Right cardiac atrium (tissue), 5 donors: ENCODE results near the gene FREY1. TPM values are rescaled to one million over a fixed set of nuclear protein-coding genes. Genes with fewer than 3 reads are reported as not detected.

ENCODE experiments used
- ATAC-seq, 2 donors: fragments of 200-7000 bp; cut with Tn5 transposase; one replicate each; pipeline versions ENCODE4 v1.8.0 to v1.9.1; 2020; ENCODE audit warnings: moderate library complexity in 2 of 2, mild to moderate bottlenecking in 1 of 2
- DNase-seq, 3 donors: peaks; one replicate each; pipeline ENCODE4 v3.0.0-alpha.2; 2020
- H3K27ac ChIP-seq: one replicate; pipeline ENCODE4 v1.5.1; 2013; ENCODE audit warnings: mild to moderate bottlenecking, low read length, control low read depth, moderate library complexity
- H3K27me3 ChIP-seq: one replicate; pipeline ENCODE4 v1.6.1; 2013; ENCODE audit not compliant: control insufficient read depth, insufficient read depth
- H3K4me1 ChIP-seq: one replicate; pipeline ENCODE4 v1.6.1; 2013; ENCODE audit warnings: low read length; ENCODE audit not compliant: control insufficient read depth, insufficient read depth
- H3K4me3 ChIP-seq: one replicate; pipeline ENCODE4 v1.5.1; 2013; ENCODE audit warnings: low read length, control low read depth
- H3K9me3 ChIP-seq: one replicate; pipeline ENCODE4 v1.6.1; 2013; ENCODE audit warnings: low read length; ENCODE audit not compliant: control insufficient read depth
- WGBS: extraction: QIAGEN DNeasy Blood & Tissue Kit; methylation state at CpG from one replicate; pipeline ENCODE4 v1.1.7; 2013; 5-methylcytosine and 5-hydroxymethylcytosine counted together
- intact Hi-C, 4 donors: fragments of 100-400 bp; cut with DNase I; formaldehyde crosslinking; loops; one replicate each; pipeline versions ENCODE4 v1.11.0 to v1.14.0; 2022 to 2023
- polyA plus RNA-seq: library from polyadenylated mRNA; stranded (reverse); fragments of 200-250 nt; gene quantifications from one replicate; pipeline ENCODE4 v1.2.3, GENCODE V29; 2013
- total RNA-seq, 4 donors: library from RNA; stranded (reverse); fragmentation: NEBNext Ultra II Directional; extraction: Animal tissue kit (Norgen Biotek cat#: 25700); gene quantifications; one replicate each; pipeline ENCODE4 v1.2.1, GENCODE V29; 2021
- donor health status: healthy with polysubstance abuse.
- donor health status: DM: no; HTN: yes; CAD: no.
- donor health status: DM: no; HTN: no; CAD: no.
- donor health status: DM: no; HTN: yes; CAD: no; lungs with severe emphysema.
- donor health status: DM: yes; HTN: yes; CAD: no.

The FREY1 gene
- total and polyA plus RNA-seq, 5 donors: 0.18 to 0.68 (median 0.46) TPM; not detected in 1

DNA sequence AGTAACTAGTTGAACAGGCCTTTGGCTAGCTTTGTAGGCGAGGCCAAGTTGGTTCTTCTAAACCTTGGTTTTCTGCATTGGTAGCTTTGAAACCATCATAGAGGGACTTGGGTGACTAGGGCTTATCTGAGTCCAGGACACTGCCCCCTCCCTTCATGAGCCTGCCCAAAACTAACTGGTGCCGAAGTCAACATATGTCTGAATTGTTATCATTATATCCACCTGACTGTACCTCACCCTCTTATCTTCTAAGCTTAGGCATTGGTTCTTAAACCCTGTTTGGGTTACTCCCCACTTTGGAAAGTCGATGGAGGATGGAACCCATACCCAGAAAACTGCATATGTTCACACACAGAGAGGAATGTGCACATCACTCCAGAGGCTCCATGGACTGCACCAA lies 29.2 kb downstream of the FREY1 start:
- no peak for ATAC-seq
- DNase-seq: no peak
- Histone ChIP-seq H3K27me3 (no peaks in the 10 kb centered on the region), H3K27ac (no peak overlapping the region), H3K4me1 (no peaks in the 10 kb centered on the region), H3K9me3 (no peaks in the 10 kb centered on the region), H3K4me3 (no peak overlapping the region)
- intact Hi-C loops: no loop called here
- 94% methylated on average over 3 of the region's 3 CpGs for WGBS

GRCh38 chr11:45877221-45877620 lies 29.9 kb downstream of the FREY1 start:
- Histone ChIP-seq H3K27ac (peak overlapping the region; percentile 0), H3K4me3 (no peak overlapping the region), H3K9me3 (no peaks in the 10 kb centered on the region), H3K27me3 (no peaks in the 10 kb centered on the region), H3K4me1 (no peaks in the 10 kb centered on the region)
- DNase-seq (no peak), ATAC-seq (no peak)
- WGBS: 91% methylated on average over 8 of the region's 8 CpGs
- intact Hi-C loops: no loop called here

DNA sequence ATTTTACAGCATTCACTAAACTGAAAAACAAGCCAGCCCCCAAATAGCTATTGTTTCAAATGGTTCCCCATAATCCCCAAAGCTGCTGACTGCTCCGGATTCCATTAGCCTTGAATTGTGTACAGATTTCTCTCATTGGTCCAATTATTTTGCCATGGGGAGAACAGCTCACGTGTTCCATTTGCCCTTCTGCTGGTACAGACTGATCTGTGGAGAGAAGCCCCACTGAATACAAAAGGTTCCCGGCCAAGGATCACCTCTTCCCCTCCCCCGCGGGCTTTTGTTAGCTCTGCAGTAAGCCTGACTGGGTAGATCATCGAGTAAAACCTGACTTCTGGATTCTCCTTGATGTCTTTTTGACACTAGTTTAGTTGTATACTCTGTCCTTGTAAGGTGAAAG lies 30.7 kb downstream of the FREY1 start:
- DNase-seq (no peak), ATAC-seq (peak in 1 of 2 donors; percentile 32)
- Histone ChIP-seq H3K4me3 (no peak overlapping the region), H3K27ac (no peak overlapping the region), H3K4me1 (no peaks in the 10 kb centered on the region), H3K27me3 (no peaks in the 10 kb centered on the region), H3K9me3 (no peaks in the 10 kb centered on the region)
- WGBS: 67% methylated on average over 6 of the region's 6 CpGs
- intact Hi-C loops: no loop called here

DNA sequence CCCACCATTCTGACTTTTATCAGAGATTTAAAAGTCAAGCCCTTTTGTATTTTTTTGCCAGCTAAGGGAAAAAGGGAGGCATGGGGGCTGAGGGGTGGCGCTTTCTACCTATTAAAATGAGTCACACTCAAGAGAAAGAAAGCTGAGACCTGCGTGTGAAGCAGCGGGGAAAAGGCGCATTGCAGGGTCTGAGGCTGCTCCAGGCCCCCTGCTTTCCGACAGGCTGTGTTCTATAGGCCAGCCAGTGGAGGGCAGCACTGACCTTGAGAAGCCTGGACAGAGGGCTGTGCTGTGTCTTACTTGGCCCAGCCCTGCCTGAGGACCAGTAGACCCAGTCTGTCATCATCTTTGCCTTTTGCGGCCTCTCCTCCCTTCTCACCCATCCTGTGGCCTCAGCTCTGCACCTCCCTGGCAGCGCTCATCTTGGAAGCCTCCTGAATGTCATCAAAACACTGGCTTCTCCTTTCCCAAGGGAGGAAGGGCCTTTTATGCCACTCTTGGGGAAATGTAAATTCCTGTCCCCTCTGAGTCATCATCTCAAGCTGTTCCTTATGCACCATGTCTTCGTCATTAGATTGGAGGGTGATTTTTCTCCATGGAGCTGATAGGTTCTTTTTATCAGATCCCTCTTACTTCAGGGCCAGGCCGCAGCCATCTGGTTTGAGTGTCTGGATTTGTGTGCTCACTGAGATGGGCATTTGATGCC lies 34.3 kb downstream of the FREY1 start:
- Histone ChIP-seq H3K4me3 (no peak overlapping the region), H3K27me3 (no peaks in the 10 kb centered on the region), H3K9me3 (no peaks in the 10 kb centered on the region), H3K4me1 (no peaks in the 10 kb centered on the region), H3K27ac (no peak overlapping the region)
- intact Hi-C loops: no loop called here
- ATAC-seq: peak; percentile 37 to 71
- DNase-seq: peak in 1 of 3 donors; percentile 55
- WGBS: 63% methylated on average over 9 of the region's 9 CpGs

GRCh38 chr11:45871638-45872037 lies 35.4 kb downstream of the FREY1 start:
- no peaks in the 10 kb centered on the region for H3K9me3 ChIP-seq
- no peak overlapping the region for H3K4me3 ChIP-seq
- H3K27me3 ChIP-seq: no peaks in the 10 kb centered on the region
- ATAC-seq (no peak), DNase-seq (no peak)
- H3K4me1 ChIP-seq: no peaks in the 10 kb centered on the region
- H3K27ac ChIP-seq: no peak overlapping the region
- intact Hi-C loops: no loop called here
- WGBS: 92% methylated on average over 2 of the region's 2 CpGs

DNA sequence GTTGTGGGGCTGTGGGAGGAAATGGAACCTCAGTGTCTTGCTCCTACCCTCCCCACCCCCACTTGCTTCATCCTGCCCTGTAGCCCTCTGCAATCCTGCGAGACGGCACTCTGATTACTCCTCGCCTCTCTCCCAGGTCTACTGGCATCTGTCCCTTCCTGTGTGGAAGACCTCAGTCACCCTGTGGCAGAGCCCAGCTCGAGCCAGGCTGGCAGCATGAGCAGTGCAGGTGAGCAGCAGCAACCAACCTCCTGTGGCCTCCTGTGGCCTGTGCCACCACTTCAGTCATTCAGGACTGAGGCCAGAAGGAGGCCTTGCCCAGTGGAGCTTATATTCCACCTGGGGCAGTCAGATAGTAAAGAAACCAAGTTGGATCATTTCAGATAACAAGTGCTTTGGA lies 36.4 kb downstream of the FREY1 start:
- Histone ChIP-seq H3K27ac (no peak overlapping the region), H3K9me3 (no peaks in the 10 kb centered on the region), H3K4me3 (no peak overlapping the region), H3K27me3 (no peaks in the 10 kb centered on the region), H3K4me1 (no peaks in the 10 kb centered on the region)
- intact Hi-C loops: no loop called here
- ATAC-seq (no peak), DNase-seq (no peak)
- WGBS: 74% methylated on average over 4 of the region's 4 CpGs

DNA sequence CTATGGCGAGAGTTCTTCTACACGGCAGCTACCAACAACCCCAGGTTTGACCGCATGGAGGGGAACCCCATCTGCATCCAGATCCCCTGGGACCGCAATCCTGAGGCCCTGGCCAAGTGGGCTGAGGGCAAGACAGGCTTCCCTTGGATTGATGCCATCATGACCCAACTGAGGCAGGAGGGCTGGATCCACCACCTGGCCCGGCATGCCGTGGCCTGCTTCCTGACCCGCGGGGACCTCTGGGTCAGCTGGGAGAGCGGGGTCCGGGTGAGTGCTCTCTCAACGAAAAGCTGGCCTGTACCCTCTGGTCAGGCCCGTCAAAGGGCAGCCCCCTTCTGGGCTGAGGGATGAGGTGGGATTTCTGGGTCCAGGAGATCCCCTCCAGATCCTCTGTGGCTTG lies 37.5 kb downstream of the FREY1 start:
- H3K4me1 ChIP-seq: no peaks in the 10 kb centered on the region
- intact Hi-C loops: no loop called here
- ATAC-seq: no peak
- H3K9me3 ChIP-seq: no peaks in the 10 kb centered on the region
- DNase-seq: no peak
- H3K27me3 ChIP-seq: no peaks in the 10 kb centered on the region
- 85% methylated on average over 12 of the region's 12 CpGs for WGBS
- H3K4me3 ChIP-seq: no peak overlapping the region
- H3K27ac ChIP-seq: no peak overlapping the region

DNA sequence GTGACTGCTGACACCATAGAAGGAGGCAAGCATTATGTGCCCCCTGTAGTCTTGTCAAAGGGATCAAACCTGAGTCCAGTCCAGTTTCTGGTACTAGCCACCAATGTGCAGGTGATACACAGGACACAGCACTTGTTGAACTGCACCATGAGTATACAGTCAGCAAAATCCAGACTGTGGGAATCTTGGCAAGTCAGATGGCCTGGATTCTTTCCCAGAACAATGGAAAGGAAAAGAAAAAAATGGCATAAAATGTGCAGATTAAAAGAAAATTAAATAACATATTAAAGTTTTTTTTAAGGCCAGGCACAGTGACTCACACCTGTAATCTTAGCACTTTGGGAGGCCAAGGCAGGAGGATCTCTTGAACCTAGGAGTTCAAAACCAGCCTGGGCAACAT lies 43.0 kb downstream of the FREY1 start:
- H3K4me1 ChIP-seq: peaks cover 7% of the 10 kb centered on the region

DNA sequence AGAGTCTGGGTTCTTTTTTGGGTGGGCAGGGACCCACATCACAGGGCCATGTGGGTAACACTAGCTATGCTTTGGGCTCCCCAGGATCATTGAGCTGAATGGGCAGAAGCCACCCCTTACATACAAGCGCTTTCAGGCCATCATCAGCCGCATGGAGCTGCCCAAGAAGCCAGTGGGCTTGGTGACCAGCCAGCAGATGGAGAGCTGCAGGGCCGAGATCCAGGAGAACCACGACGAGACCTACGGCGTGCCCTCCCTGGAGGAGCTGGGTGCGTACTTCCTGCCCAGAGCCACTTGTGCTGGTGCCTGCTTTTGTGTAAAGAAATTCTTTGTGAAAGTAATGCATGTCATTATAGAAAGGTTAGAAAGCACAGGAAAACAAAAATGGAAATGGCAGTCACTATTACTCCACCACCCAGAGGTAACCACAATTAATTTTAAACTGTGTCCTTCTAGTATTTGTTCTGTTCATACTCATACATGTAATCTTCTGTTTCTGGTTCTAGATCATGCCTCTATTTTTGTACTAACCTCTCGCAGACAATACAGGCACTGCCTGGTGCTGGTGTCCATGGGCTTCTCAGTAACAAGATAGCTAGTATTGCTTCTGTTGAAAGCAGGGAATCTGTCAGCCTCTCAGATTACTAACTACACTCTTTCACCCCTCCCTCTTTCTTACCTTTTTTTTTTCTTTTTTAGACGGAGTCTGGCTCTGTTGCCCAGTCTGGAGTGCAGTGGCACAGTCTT lies 46.1 kb downstream of the FREY1 start:
- 62% methylated on average over 10 of the region's 10 CpGs for WGBS
- Histone ChIP-seq H3K4me1 (peaks cover 27% of the 10 kb centered on the region), H3K9me3 (no peaks in the 10 kb centered on the region), H3K4me3 (no peak overlapping the region), H3K27me3 (no peaks in the 10 kb centered on the region), H3K27ac (peak overlapping the region; percentile 79)
- intact Hi-C loops: no loop called here
- ATAC-seq: no peak
- DNase-seq: peak in 1 of 3 donors; percentile 70

More for the DNA sequence above, 43.0 kb downstream of the FREY1 start:
- no peak for ATAC-seq
- no peak for DNase-seq
- Histone ChIP-seq H3K4me3 (no peak overlapping the region), H3K27me3 (no peaks in the 10 kb centered on the region), H3K27ac (no peak overlapping the region), H3K9me3 (no peaks in the 10 kb centered on the region)
- intact Hi-C loops: no loop called here

DNA sequence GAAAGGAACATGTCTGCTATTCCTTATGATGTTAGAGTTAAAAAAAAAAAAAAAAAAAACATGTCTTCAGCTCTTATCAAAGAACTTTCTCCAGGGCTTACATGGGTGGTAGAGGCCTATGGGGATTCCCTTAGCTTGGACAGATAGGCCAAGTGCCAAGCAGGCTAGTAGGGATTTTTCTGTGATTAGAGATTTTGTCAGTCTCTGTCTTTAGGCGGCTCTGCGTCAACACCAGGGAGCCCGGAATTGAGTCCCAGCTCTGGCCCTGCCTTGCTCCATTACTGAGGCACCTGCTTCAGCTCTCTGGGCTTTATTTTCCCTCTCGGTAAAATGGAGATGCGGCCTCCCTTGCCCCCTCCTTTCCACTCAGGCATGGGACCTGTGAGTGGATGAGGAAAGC lies 46.7 kb downstream of the FREY1 start:
- no peak for ATAC-seq
- Histone ChIP-seq H3K4me1 (peaks cover 30% of the 10 kb centered on the region), H3K27me3 (no peaks in the 10 kb centered on the region), H3K4me3 (no peak overlapping the region), H3K9me3 (no peaks in the 10 kb centered on the region), H3K27ac (peak overlapping the region; percentile 79)
- WGBS: 65% methylated on average over 5 of the region's 5 CpGs
- intact Hi-C loops: no loop called here
- no peak for DNase-seq

DNA sequence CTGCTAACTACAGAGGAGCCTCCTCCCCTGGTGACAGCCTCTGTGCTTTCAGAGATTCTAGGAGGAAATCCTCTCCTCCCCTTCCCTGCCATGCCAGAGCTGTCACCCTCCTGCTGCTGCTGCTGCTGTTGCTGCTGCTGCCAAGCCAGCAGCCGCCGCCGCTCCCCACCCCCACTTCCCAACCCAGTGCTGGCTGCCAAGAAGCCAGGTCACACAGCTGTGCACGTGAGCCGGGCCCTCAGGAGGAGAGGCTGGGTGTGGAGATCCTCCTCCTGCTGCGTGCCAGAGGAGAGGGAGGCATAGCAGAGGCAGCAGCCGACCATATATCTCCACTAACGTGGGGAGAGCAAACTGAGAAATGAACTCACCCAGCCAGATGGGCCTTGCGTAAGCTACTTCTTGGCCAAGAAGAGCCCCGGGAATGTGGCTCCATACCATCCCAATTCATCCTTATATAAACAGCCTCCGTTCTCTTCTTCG lies 47.4 kb downstream of the FREY1 start:
- 21% methylated on average over 12 of the region's 12 CpGs for WGBS
- peak; percentile 89 to 91 for ATAC-seq
- no peak overlapping the region for H3K4me3 ChIP-seq
- intact Hi-C loops: no loop called here
- no peaks in the 10 kb centered on the region for H3K27me3 ChIP-seq
- peak; percentile 95 to 99 (median 97) for DNase-seq
- H3K4me1 ChIP-seq: peaks cover 35% of the 10 kb centered on the region
- no peaks in the 10 kb centered on the region for H3K9me3 ChIP-seq
- peak overlapping the region; percentile 94 for H3K27ac ChIP-seq
